HEK293 (cell line): ENCODE data around the gene ARHGAP45.

Experiments used
- EGR2 ChIP-seq: fragments of 450-650 bp; formaldehyde crosslinking; IDR thresholded peaks from 2 replicates; pipeline ENCODE4 v1.5.1; 2016; ENCODE audit warnings: low read depth, missing biosample characterization, missing genetic modification characterization
- KLF1 ChIP-seq: fragments of 450-650 bp; formaldehyde crosslinking; IDR thresholded peaks from 2 replicates; pipeline ENCODE4 v1.5.1; 2016; ENCODE audit warnings: missing biosample characterization, missing genetic modification characterization
- ZFP3 ChIP-seq: fragments of 450-650 bp; formaldehyde crosslinking; IDR thresholded peaks from 2 replicates; pipeline ENCODE4 v1.5.1; 2016; ENCODE audit warnings: low read depth, missing biosample characterization, missing genetic modification characterization
- ZNF274 ChIP-seq, 2 experiments: fragments of 200-500 bp in 1 of 2; fragments of 450-650 bp in 1 of 2; sonication (Bioruptor generic) in 1 of 2; formaldehyde crosslinking in 1 of 2; IDR thresholded peaks; 2 replicates each; pipeline versions ENCODE4 v1.5.1 to v1.6.1; 2014 to 2016; ENCODE audit warnings: borderline replicate concordance in 1 of 2, inconsistent platforms in 1 of 2, low read length in 1 of 2, missing biosample characterization in 1 of 2, missing genetic modification characterization in 1 of 2
- TF ChIP-seq, protein P1 (sequence below): IDR thresholded peaks from 2 replicates; pipeline ENCODE4 v1.6.1; 2011; ENCODE audit warnings: mild to moderate bottlenecking, low read depth, low read length, borderline replicate concordance
- TF ChIP-seq, protein P2 (sequence below): fragments of 450-650 bp; formaldehyde crosslinking; IDR thresholded peaks from 2 replicates; pipeline ENCODE4 v1.5.1; 2016; ENCODE audit warnings: missing biosample characterization, missing genetic modification characterization
- TF ChIP-seq, protein P3 (sequence below): fragments of 450-650 bp; formaldehyde crosslinking; IDR thresholded peaks from 2 replicates; pipeline ENCODE4 v1.5.1; 2016; ENCODE audit warnings: missing biosample characterization, missing genetic modification characterization

DNA sequence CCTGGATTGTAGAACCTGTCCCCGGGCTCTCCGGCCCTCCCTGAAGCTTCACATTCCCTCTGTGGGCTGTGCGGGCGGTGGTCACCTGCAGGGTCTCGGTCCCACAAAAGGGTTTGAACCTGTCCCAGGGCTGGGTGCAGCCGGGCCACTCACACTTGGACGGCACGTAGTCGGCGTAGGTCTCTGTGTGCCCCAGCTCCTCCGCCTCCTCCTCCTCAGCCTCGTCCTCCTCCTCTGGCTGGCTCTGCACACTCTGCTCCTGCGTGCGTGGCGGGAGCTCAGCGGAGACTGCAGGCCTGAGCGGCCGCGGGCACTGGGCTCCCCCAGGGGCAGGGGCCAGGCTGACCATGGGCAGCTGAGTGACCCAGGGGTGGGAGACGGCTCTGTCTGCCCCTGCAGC is 56.4 kb downstream of the ARHGAP45 start:
- TF ChIP-seq ZNF274 (IDR thresholded peaks at IDR 0.05; ENCODE audit: low read length) (no peak), ZNF274 (tag by site-specific recombination; IDR thresholded peaks at IDR 0.05; ENCODE audit: borderline replicate concordance) (no peak), ZFP3 (tag by site-specific recombination) (no peak), KLF1 (no peak), EGR2 (tag by site-specific recombination) (no peak)
- TF ChIP-seq, protein P1, sequence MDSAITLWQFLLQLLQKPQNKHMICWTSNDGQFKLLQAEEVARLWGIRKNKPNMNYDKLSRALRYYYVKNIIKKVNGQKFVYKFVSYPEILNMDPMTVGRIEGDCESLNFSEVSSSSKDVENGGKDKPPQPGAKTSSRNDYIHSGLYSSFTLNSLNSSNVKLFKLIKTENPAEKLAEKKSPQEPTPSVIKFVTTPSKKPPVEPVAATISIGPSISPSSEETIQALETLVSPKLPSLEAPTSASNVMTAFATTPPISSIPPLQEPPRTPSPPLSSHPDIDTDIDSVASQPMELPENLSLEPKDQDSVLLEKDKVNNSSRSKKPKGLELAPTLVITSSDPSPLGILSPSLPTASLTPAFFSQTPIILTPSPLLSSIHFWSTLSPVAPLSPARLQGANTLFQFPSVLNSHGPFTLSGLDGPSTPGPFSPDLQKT, result no peak
- TF ChIP-seq, protein P2, sequence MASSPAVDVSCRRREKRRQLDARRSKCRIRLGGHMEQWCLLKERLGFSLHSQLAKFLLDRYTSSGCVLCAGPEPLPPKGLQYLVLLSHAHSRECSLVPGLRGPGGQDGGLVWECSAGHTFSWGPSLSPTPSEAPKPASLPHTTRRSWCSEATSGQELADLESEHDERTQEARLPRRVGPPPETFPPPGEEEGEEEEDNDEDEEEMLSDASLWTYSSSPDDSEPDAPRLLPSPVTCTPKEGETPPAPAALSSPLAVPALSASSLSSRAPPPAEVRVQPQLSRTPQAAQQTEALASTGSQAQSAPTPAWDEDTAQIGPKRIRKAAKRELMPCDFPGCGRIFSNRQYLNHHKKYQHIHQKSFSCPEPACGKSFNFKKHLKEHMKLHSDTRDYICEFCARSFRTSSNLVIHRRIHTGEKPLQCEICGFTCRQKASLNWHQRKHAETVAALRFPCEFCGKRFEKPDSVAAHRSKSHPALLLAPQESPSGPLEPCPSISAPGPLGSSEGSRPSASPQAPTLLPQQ, result no peak
- TF ChIP-seq, protein P3, sequence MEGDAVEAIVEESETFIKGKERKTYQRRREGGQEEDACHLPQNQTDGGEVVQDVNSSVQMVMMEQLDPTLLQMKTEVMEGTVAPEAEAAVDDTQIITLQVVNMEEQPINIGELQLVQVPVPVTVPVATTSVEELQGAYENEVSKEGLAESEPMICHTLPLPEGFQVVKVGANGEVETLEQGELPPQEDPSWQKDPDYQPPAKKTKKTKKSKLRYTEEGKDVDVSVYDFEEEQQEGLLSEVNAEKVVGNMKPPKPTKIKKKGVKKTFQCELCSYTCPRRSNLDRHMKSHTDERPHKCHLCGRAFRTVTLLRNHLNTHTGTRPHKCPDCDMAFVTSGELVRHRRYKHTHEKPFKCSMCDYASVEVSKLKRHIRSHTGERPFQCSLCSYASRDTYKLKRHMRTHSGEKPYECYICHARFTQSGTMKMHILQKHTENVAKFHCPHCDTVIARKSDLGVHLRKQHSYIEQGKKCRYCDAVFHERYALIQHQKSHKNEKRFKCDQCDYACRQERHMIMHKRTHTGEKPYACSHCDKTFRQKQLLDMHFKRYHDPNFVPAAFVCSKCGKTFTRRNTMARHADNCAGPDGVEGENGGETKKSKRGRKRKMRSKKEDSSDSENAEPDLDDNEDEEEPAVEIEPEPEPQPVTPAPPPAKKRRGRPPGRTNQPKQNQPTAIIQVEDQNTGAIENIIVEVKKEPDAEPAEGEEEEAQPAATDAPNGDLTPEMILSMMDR (tag by site-specific recombination), result no peak
